BLaER1 (cell line): ENCODE measurements around the gene ARHGAP25.

ENCODE experiments used
- H3K27ac ChIP-seq: shearing (Covaris generic); formaldehyde crosslinking; 2 replicates; pipeline ENCODE4 v1.8.1; 2022
- H3K27me3 ChIP-seq: shearing (Covaris generic); formaldehyde crosslinking; 2 replicates; pipeline ENCODE4 v1.8.1; 2022
- H3K36me3 ChIP-seq: shearing (Covaris generic); formaldehyde crosslinking; 2 replicates; pipeline ENCODE4 v1.8.1; 2022
- H3K4me1 ChIP-seq: shearing (Covaris generic); formaldehyde crosslinking; 2 replicates; pipeline ENCODE4 v1.8.1; 2022
- H3K4me2 ChIP-seq: shearing (Covaris generic); formaldehyde crosslinking; 2 replicates; pipeline ENCODE4 v1.8.1; 2022
- H3K4me3 ChIP-seq: shearing (Covaris generic); formaldehyde crosslinking; 2 replicates; pipeline ENCODE4 v1.8.1; 2022
- H3K9ac ChIP-seq: shearing (Covaris generic); formaldehyde crosslinking; 2 replicates; pipeline ENCODE4 v1.8.1; 2022
- H3K9me3 ChIP-seq: shearing (Covaris generic); formaldehyde crosslinking; 2 replicates; pipeline ENCODE4 v1.8.1; 2022
- H4K20me1 ChIP-seq: shearing (Covaris generic); formaldehyde crosslinking; 2 replicates; pipeline ENCODE4 v1.8.1; 2022
- Cebpa-rat ChIP-seq: shearing (Covaris generic); IDR thresholded peaks from 2 replicates; pipeline ENCODE4 v1.8.1; 2022

ARHGAP25 gene

DNA sequence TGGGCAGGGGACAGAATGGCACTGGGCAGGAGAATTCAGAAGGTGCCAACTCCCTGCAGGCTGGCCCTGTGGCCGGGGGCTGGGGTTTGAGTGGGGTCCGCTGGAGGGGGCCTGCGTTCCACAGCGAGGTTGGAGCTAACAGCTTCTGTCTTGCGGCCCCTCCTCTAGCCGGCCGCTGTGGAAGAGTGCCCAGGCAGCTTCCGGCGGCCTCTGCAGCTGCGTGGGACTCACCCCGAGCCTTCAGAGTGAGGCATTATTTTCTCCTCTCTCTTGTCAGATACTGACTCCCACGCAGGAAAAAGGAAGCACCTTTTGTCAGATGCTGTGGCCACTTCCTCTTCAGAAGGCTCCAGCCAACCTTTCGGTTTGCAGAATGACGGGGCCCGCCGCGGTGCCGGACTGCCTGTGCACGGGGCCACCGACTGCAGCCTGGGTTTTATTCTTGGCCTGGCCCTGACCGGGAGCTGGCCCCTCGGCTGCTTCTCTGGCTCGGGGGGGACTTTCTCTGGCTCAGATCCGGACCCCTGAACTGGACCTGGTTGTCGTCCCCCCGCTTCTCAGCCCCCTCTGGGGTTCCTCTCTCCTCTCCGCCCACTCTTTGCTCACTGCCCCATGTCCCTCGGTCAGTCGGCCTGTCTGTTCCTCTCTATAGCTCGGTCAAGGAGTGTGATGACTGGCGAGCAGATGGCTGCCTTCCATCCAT lies 40.1 kb downstream of the ARHGAP25 start:
- Histone ChIP-seq H4K20me1 (no peaks in the 10 kb centered on the region), H3K9ac (peak overlapping the region; percentile 76), H3K36me3 (peaks cover 39% of the 10 kb centered on the region), H3K27ac (peak overlapping the region; percentile 90), H3K27me3 (no peaks in the 10 kb centered on the region), H3K9me3 (no peaks in the 10 kb centered on the region), H3K4me3 (peak overlapping the region; percentile 58), H3K4me2 (peak overlapping the region; percentile 94), H3K4me1 (peaks cover 72% of the 10 kb centered on the region)
- TF ChIP-seq Cebpa-rat, result no peak

- Histone ChIP-seq H3K9me3 (no peaks in the 10 kb centered on the region), H3K4me3 (peak overlapping the region; percentile 58), H3K9ac (peak overlapping the region; percentile 76), H4K20me1 (no peaks in the 10 kb centered on the region), H3K4me2 (peak overlapping the region; percentile 94), H3K4me1 (peaks cover 66% of the 10 kb centered on the region), H3K36me3 (peaks cover 44% of the 10 kb centered on the region), H3K27ac (peak overlapping the region; percentile 90), H3K27me3 (no peaks in the 10 kb centered on the region)
- no peak for TF ChIP-seq Cebpa-rat
Observed at GRCh38 chr2:68775272-68775842, 40.7 kb downstream of the ARHGAP25 start.

- H3K36me3 ChIP-seq, result peaks cover 52% of the 10 kb centered on the region
- H4K20me1 ChIP-seq, result no peaks in the 10 kb centered on the region
- H3K9me3 ChIP-seq, result no peaks in the 10 kb centered on the region
- no peaks in the 10 kb centered on the region for H3K27me3 ChIP-seq
- H3K27ac ChIP-seq, result peak overlapping the region; percentile 90
- no peak for TF ChIP-seq Cebpa-rat
- H3K4me3 ChIP-seq, result no peak overlapping the region
- H3K9ac ChIP-seq, result peak overlapping the region; percentile 21; the same call in 1 of the 2 replicates
- peak overlapping the region; percentile 94 for H3K4me2 ChIP-seq
- H3K4me1 ChIP-seq, result peaks cover 58% of the 10 kb centered on the region
Observed at GRCh38 chr2:68776124-68776523, 41.5 kb downstream of the ARHGAP25 start.

GRCh38 chr2:68779595-68779994 lies 45.0 kb downstream of the ARHGAP25 start:
- Histone ChIP-seq H3K36me3 (peaks cover 84% of the 10 kb centered on the region), H4K20me1 (no peaks in the 10 kb centered on the region), H3K27ac (no peak overlapping the region), H3K4me3 (no peak overlapping the region), H3K4me1 (peaks cover 53% of the 10 kb centered on the region), H3K27me3 (no peaks in the 10 kb centered on the region), H3K4me2 (no peak overlapping the region), H3K9me3 (no peaks in the 10 kb centered on the region), H3K9ac (no peak overlapping the region)
- TF ChIP-seq Cebpa-rat, result no peak

DNA sequence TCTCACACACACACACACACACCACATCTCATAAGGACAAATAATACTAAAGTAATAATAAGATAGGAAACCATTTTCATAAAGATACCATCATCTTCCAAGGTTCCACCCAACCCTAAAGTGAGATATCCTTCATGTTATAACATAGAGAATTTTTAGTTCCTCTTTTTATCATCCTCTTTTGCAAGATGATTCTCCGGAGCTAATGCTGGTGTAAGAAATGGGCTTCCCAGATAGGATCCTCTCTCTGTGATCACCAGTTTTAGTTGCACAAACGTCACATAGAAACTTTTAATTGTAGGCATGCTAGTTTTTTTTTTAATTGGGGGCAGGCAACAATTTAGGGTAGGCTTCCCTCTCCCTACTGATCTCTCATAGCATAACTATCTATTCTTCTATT lies 49.6 kb downstream of the ARHGAP25 start:
- H4K20me1 ChIP-seq, result no peaks in the 10 kb centered on the region
- peak overlapping the region; percentile 58 for H3K4me2 ChIP-seq
- H3K27ac ChIP-seq, result no peak overlapping the region
- H3K9ac ChIP-seq, result no peak overlapping the region
- no peaks in the 10 kb centered on the region for H3K9me3 ChIP-seq
- H3K4me1 ChIP-seq, result peaks cover 75% of the 10 kb centered on the region
- no peaks in the 10 kb centered on the region for H3K27me3 ChIP-seq
- no peak overlapping the region for H3K4me3 ChIP-seq
- TF ChIP-seq Cebpa-rat, result no peak
- H3K36me3 ChIP-seq, result peaks cover 89% of the 10 kb centered on the region

- Histone ChIP-seq H3K4me3 (no peak overlapping the region), H3K9ac (no peak overlapping the region), H3K4me2 (peak overlapping the region; percentile 58), H3K9me3 (no peaks in the 10 kb centered on the region), H3K27ac (no peak overlapping the region), H4K20me1 (no peaks in the 10 kb centered on the region), H3K4me1 (peaks cover 82% of the 10 kb centered on the region), H3K36me3 (peaks cover 83% of the 10 kb centered on the region), H3K27me3 (no peaks in the 10 kb centered on the region)
- no peak for TF ChIP-seq Cebpa-rat
Observed at GRCh38 chr2:68784915-68785314, 50.3 kb downstream of the ARHGAP25 start.

- H4K20me1 ChIP-seq, result no peaks in the 10 kb centered on the region
- peak overlapping the region; percentile 52 for H3K27ac ChIP-seq
- no peak overlapping the region; the same call in 1 of the 2 replicates for H3K9ac ChIP-seq
- no peak overlapping the region for H3K4me3 ChIP-seq
- H3K4me1 ChIP-seq, result peaks cover 97% of the 10 kb centered on the region
- peak overlapping the region; percentile 66 for H3K4me2 ChIP-seq
- TF ChIP-seq Cebpa-rat, result no peak
- H3K9me3 ChIP-seq, result no peaks in the 10 kb centered on the region
- H3K27me3 ChIP-seq, result no peaks in the 10 kb centered on the region
- H3K36me3 ChIP-seq, result peaks cover 81% of the 10 kb centered on the region
Observed at GRCh38 chr2:68787356-68787755, 52.7 kb downstream of the ARHGAP25 start.

GRCh38 chr2:68789603-68790002 lies 55.0 kb downstream of the ARHGAP25 start:
- H3K36me3 ChIP-seq, result peaks cover 78% of the 10 kb centered on the region
- peak overlapping the region; percentile 80 for H3K27ac ChIP-seq
- TF ChIP-seq Cebpa-rat, result peak; percentile 99
- no peaks in the 10 kb centered on the region for H3K27me3 ChIP-seq
- H3K9me3 ChIP-seq, result 0 out of 2 replicates have a peak, but pooled peaks cover 10% of the 10 kb centered on the region
- H4K20me1 ChIP-seq, result no peaks in the 10 kb centered on the region; the same call in 1 of the 2 replicates
- peak overlapping the region; percentile 66 for H3K4me2 ChIP-seq
- peak overlapping the region; percentile 17; the same call in 1 of the 2 replicates for H3K4me3 ChIP-seq
- H3K9ac ChIP-seq, result peak overlapping the region; percentile 36; the same call in 1 of the 2 replicates
- H3K4me1 ChIP-seq, result peaks cover 75% of the 10 kb centered on the region

DNA sequence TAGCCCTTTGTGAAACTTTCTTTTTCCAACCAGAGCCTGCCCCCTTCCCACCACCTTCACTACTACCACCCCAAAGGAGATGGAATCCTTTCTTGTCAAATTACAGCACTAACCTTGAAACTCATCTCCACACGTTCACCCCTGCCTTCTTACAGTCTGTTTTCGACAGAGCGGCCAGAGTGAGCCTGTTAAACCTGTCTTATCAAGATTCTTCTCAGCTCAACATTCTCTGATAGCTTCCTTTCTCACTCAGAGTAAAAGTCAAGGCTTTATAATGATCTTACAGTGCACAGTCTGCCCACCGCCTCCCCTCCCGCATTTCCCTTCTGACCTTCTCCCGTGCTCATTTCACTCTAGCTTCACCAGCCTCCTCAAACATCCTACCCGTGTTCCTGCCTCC lies 56.0 kb downstream of the ARHGAP25 start:
- 0 out of 2 replicates have a peak, but pooled peaks cover 10% of the 10 kb centered on the region for H3K9me3 ChIP-seq
- H3K9ac ChIP-seq, result no peak overlapping the region; the same call in 1 of the 2 replicates
- H3K4me1 ChIP-seq, result peaks cover 65% of the 10 kb centered on the region
- no peaks in the 10 kb centered on the region; the same call in 1 of the 2 replicates for H4K20me1 ChIP-seq
- H3K4me3 ChIP-seq, result no peak overlapping the region
- no peaks in the 10 kb centered on the region for H3K27me3 ChIP-seq
- no peak for TF ChIP-seq Cebpa-rat
- peak overlapping the region; percentile 57 for H3K27ac ChIP-seq
- H3K4me2 ChIP-seq, result peak overlapping the region; percentile 66
- peaks cover 68% of the 10 kb centered on the region for H3K36me3 ChIP-seq

- Histone ChIP-seq H3K4me3 (no peak overlapping the region), H3K9ac (no peak overlapping the region), H3K9me3 (peaks cover 11% of the 10 kb centered on the region; the same call in 1 of the 2 replicates), H3K4me2 (no peak overlapping the region; the same call in 1 of the 2 replicates), H3K27ac (0 out of 2 replicates have a peak overlapping the region, but pooled peaks have one; percentile 29), H3K4me1 (peaks cover 59% of the 10 kb centered on the region), H3K36me3 (peaks cover 63% of the 10 kb centered on the region), H4K20me1 (no peaks in the 10 kb centered on the region; the same call in 1 of the 2 replicates), H3K27me3 (no peaks in the 10 kb centered on the region)
- TF ChIP-seq Cebpa-rat, result no peak
Observed at GRCh38 chr2:68791914-68792313, 57.3 kb downstream of the ARHGAP25 start.
